HG02938 (cell line): ENCODE data around the gene PCAT6.
A peak's percentile ranks its signal among the peaks of the same experiment; 100 is the strongest.
"Not testable (repeated sequence)": the region's sequence is repeated elsewhere in the genome, so short reads cannot be mapped to it uniquely, and the experiment has no call there.

Source experiments
- ATAC-seq: cut with Tn5 transposase; IDR thresholded peaks from one replicate; pipeline ENCODE4 v1.9.1; 2021; ENCODE audit warnings: mild to moderate bottlenecking, moderate library complexity; ENCODE audit not compliant: unreplicated experiment

PCAT6 gene

GRCh38 chr1:202810615-202811295 is at the start of gene PCAT6:
TSS of gene PCAT6 (plus strand) at chr1:202810954.
- peak; percentile 53 for ATAC-seq

- no peak for ATAC-seq
Observed at GRCh38 chr1:202762019-202762418, 48.7 kb upstream of the PCAT6 start.

GRCh38 chr1:202765721-202766120 is 45.0 kb upstream of the PCAT6 start:
- no peak for ATAC-seq

GRCh38 chr1:202770135-202770534 is 40.6 kb upstream of the PCAT6 start:
- no peak for ATAC-seq

GRCh38 chr1:202781180-202781579 is 29.6 kb upstream of the PCAT6 start:
- no peak for ATAC-seq

- no peak for ATAC-seq
Observed at GRCh38 chr1:202786804-202787203, 23.9 kb upstream of the PCAT6 start.

GRCh38 chr1:202788800-202789199 is 22.0 kb upstream of the PCAT6 start:
- no peak for ATAC-seq

- ATAC-seq = no peak
Observed at GRCh38 chr1:202791077-202791747, 19.5 kb upstream of the PCAT6 start.

GRCh38 chr1:202794051-202794740 is 16.6 kb upstream of the PCAT6 start:
- no peak for ATAC-seq

GRCh38 chr1:202794931-202795330 is 15.8 kb upstream of the PCAT6 start:
- ATAC-seq = not testable (repeated sequence)

- no peak for ATAC-seq
Observed at GRCh38 chr1:202796670-202797069, 14.1 kb upstream of the PCAT6 start.

GRCh38 chr1:202798260-202798659 is 12.5 kb upstream of the PCAT6 start:
- no peak for ATAC-seq

GRCh38 chr1:202798792-202799331 is 11.9 kb upstream of the PCAT6 start:
- no peak for ATAC-seq

- no peak for ATAC-seq
Observed at GRCh38 chr1:202800742-202801141, 10.0 kb upstream of the PCAT6 start.

- ATAC-seq = no peak
Observed at GRCh38 chr1:202801175-202801574, 9.6 kb upstream of the PCAT6 start.

- ATAC-seq = no peak
Observed at GRCh38 chr1:202802034-202802433, 8.7 kb upstream of the PCAT6 start.

GRCh38 chr1:202802998-202803932 is 7.5 kb upstream of the PCAT6 start:
- ATAC-seq = no peak

GRCh38 chr1:202804126-202804525 is 6.6 kb upstream of the PCAT6 start:
- ATAC-seq = no peak

GRCh38 chr1:202805886-202806844 is 4.6 kb upstream of the PCAT6 start:
- ATAC-seq = no peak
